HG03025 (cell line): ENCODE measurements around the gene SYTL3.
"Not testable (repeated sequence)": the region's sequence is repeated elsewhere in the genome, so short reads cannot be mapped to it uniquely, and the experiment has no call there.

ENCODE experiments used
- ATAC-seq: cut with Tn5 transposase; IDR thresholded peaks from one replicate; pipeline ENCODE4 v1.9.1; 2021; ENCODE audit warnings: mild to moderate bottlenecking, moderate library complexity; ENCODE audit not compliant: unreplicated experiment, low FRiP score

SYTL3 gene

GRCh38 chr6:158784505-158784904 lies 134.7 kb downstream of the SYTL3 start:
- ATAC-seq, result no peak

GRCh38 chr6:158785036-158785435 lies 135.2 kb downstream of the SYTL3 start:
- ATAC-seq, result no peak

GRCh38 chr6:158786645-158787304 lies 136.9 kb downstream of the SYTL3 start:
- ATAC-seq, result no peak

GRCh38 chr6:158787395-158787794 lies 137.5 kb downstream of the SYTL3 start:
- ATAC-seq, result no peak

- ATAC-seq, result no peak
Measured at GRCh38 chr6:158789115-158789917, 139.5 kb downstream of the SYTL3 start.

GRCh38 chr6:158791274-158791855 lies 141.5 kb downstream of the SYTL3 start:
- no peak for ATAC-seq

- not testable (repeated sequence) for ATAC-seq
Measured at GRCh38 chr6:158792505-158792904, 142.7 kb downstream of the SYTL3 start.

GRCh38 chr6:158793432-158793831 lies 143.6 kb downstream of the SYTL3 start:
- no peak for ATAC-seq

GRCh38 chr6:158795516-158795915 lies 145.7 kb downstream of the SYTL3 start:
- ATAC-seq, result no peak

- ATAC-seq, result no peak
Measured at GRCh38 chr6:158796353-158796752, 146.5 kb downstream of the SYTL3 start.

GRCh38 chr6:158797331-158798310 lies 147.8 kb downstream of the SYTL3 start:
- no peak for ATAC-seq

- no peak for ATAC-seq
Measured at GRCh38 chr6:158798311-158798710, 148.5 kb downstream of the SYTL3 start.

- no peak for ATAC-seq
Measured at GRCh38 chr6:158799051-158799792, 149.4 kb downstream of the SYTL3 start.

GRCh38 chr6:158801655-158802294 lies 151.9 kb downstream of the SYTL3 start:
- ATAC-seq, result no peak

GRCh38 chr6:158803733-158804143 lies 153.9 kb downstream of the SYTL3 start:
- peak; percentile 44 for ATAC-seq

- no peak for ATAC-seq
Measured at GRCh38 chr6:158804207-158804606, 154.4 kb downstream of the SYTL3 start.

- ATAC-seq, result no peak
Measured at GRCh38 chr6:158805698-158806377, 156.0 kb downstream of the SYTL3 start.

- no peak for ATAC-seq
Measured at GRCh38 chr6:158807515-158808441, 157.9 kb downstream of the SYTL3 start.
